Ovary (tissue), 3 donors: Measurements from ENCODE around the gene ARHGAP10.

Source experiments
- CTCF ChIP-seq, 3 donors: fragments of 450-650 bp in 2 of 3; fragments of 200-600 bp in 1 of 3; IDR thresholded peaks; one replicate each; pipeline versions ENCODE4 v1.5.1 to v1.8.0; 2016 to 2022; ENCODE audit warnings: antibody characterized with exemption in 3 of 3, mild to moderate bottlenecking in 1 of 3
- POLR2A ChIP-seq: fragments of 450-650 bp; IDR thresholded peaks from one replicate; pipeline ENCODE4 v1.6.1; 2017; ENCODE audit warnings: antibody characterized with exemption, mild to moderate bottlenecking, moderate library complexity
- donor health status: DM: no; HTN: no; CAD: no.

GRCh38 chr4:148091896-148092295 lies 360.0 kb downstream of the ARHGAP10 start:
- no peak for TF ChIP-seq POLR2A
- no peak for TF ChIP-seq CTCF (IDR thresholded peaks at IDR 0.05)
